ENCODE measurements around the gene ADAT2. TPM values are rescaled to one million over a fixed set of nuclear protein-coding genes. Genes with fewer than 3 reads are reported as not detected.
"Not testable (repeated sequence)": the region's sequence is repeated elsewhere in the genome, so short reads cannot be mapped to it uniquely, and the experiment has no call there.

ADAT2 gene
- total RNA-seq, 1 donor from 2014 or later: 10.3 TPM

- Mint-ChIP-seq H3K4me3 (no peak overlapping the region), H3K36me3 (no peaks in the 10 kb centered on the region)
Observed at GRCh38 chr6:143486752-143487151, 36.3 kb upstream of the ADAT2 start.

GRCh38 chr6:143485967-143486366 is 35.5 kb upstream of the ADAT2 start:
- Mint-ChIP-seq H3K9me3 (no peaks in the 10 kb centered on the region), H3K27me3 (no peaks in the 10 kb centered on the region), H3K36me3 (no peaks in the 10 kb centered on the region), H3K27ac (no peak overlapping the region), H3K4me3 (no peak overlapping the region), H3K4me1 (ENCODE audit: unreplicated experiment) (no peaks in the 10 kb centered on the region)
- no peak for TF ChIP-seq CTCF (conservative IDR thresholded peaks at IDR 0.05)
- no peak for DNase-seq (ENCODE audit: extremely low spot score, unreplicated experiment)

More at GRCh38 chr6:143486752-143487151, 36.3 kb upstream of the ADAT2 start:
- H3K4me1 Mint-ChIP-seq (ENCODE audit: unreplicated experiment): no peaks in the 10 kb centered on the region
- H3K27ac Mint-ChIP-seq: no peak overlapping the region
- no peaks in the 10 kb centered on the region for H3K9me3 Mint-ChIP-seq
- H3K27me3 Mint-ChIP-seq: no peaks in the 10 kb centered on the region
- DNase-seq (ENCODE audit: extremely low spot score, unreplicated experiment): no peak
- no peak for TF ChIP-seq CTCF (conservative IDR thresholded peaks at IDR 0.05)

- Mint-ChIP-seq H3K27ac (no peak overlapping the region), H3K36me3 (peaks cover 7% of the 10 kb centered on the region), H3K9me3 (no peaks in the 10 kb centered on the region), H3K27me3 (no peaks in the 10 kb centered on the region), H3K4me1 (ENCODE audit: unreplicated experiment) (no peaks in the 10 kb centered on the region), H3K4me3 (no peak overlapping the region)
- DNase-seq (ENCODE audit: extremely low spot score, unreplicated experiment): no peak
- TF ChIP-seq CTCF (conservative IDR thresholded peaks at IDR 0.05): no peak
Observed at GRCh38 chr6:143482593-143482992, 32.1 kb upstream of the ADAT2 start.

GRCh38 chr6:143478479-143479062 is 28.1 kb upstream of the ADAT2 start:
- H3K9me3 Mint-ChIP-seq: no peaks in the 10 kb centered on the region
- DNase-seq (ENCODE audit: extremely low spot score, unreplicated experiment): no peak
- peaks cover 20% of the 10 kb centered on the region for H3K36me3 Mint-ChIP-seq
- no peaks in the 10 kb centered on the region for H3K27me3 Mint-ChIP-seq
- H3K4me1 Mint-ChIP-seq (ENCODE audit: unreplicated experiment): no peaks in the 10 kb centered on the region
- no peak overlapping the region for H3K27ac Mint-ChIP-seq
- H3K4me3 Mint-ChIP-seq: no peak overlapping the region
- no peak for TF ChIP-seq CTCF (conservative IDR thresholded peaks at IDR 0.05)

- Mint-ChIP-seq H3K4me3 (no peak overlapping the region), H3K9me3 (no peaks in the 10 kb centered on the region), H3K27me3 (no peaks in the 10 kb centered on the region), H3K36me3 (peaks cover 29% of the 10 kb centered on the region), H3K27ac (no peak overlapping the region), H3K4me1 (ENCODE audit: unreplicated experiment) (no peaks in the 10 kb centered on the region)
- TF ChIP-seq CTCF (conservative IDR thresholded peaks at IDR 0.05): no peak
- DNase-seq (ENCODE audit: extremely low spot score, unreplicated experiment): no peak
Observed at GRCh38 chr6:143476545-143476944, 26.1 kb upstream of the ADAT2 start.

- H3K36me3 Mint-ChIP-seq: peaks cover 22% of the 10 kb centered on the region
Observed at GRCh38 chr6:143471822-143472221, 21.3 kb upstream of the ADAT2 start.

GRCh38 chr6:143468823-143469222 is 18.3 kb upstream of the ADAT2 start:
- H3K4me3 Mint-ChIP-seq; H3K27me3 Mint-ChIP-seq; H3K36me3 Mint-ChIP-seq; H3K4me1 Mint-ChIP-seq (ENCODE audit: unreplicated experiment); H3K27ac Mint-ChIP-seq; H3K9me3 Mint-ChIP-seq; DNase-seq (ENCODE audit: extremely low spot score, unreplicated experiment): not testable (repeated sequence)

More at GRCh38 chr6:143471822-143472221, 21.3 kb upstream of the ADAT2 start:
- H3K4me3 Mint-ChIP-seq: no peak overlapping the region
- no peaks in the 10 kb centered on the region for H3K27me3 Mint-ChIP-seq
- no peak for TF ChIP-seq CTCF (conservative IDR thresholded peaks at IDR 0.05)
- no peaks in the 10 kb centered on the region for H3K9me3 Mint-ChIP-seq
- no peaks in the 10 kb centered on the region for H3K4me1 Mint-ChIP-seq (ENCODE audit: unreplicated experiment)
- no peak for DNase-seq (ENCODE audit: extremely low spot score, unreplicated experiment)
- H3K27ac Mint-ChIP-seq: no peak overlapping the region

Data from type B pancreatic cell (in vitro differentiated cells).